Fibroblast of peridontal ligament (primary cell): ENCODE measurements around the gene IFRD1.
A peak's percentile ranks its signal among the peaks of the same experiment; 100 is the strongest.

Experiments
- DNase-seq: peaks from one replicate; pipeline ENCODE4 v3.0.0-alpha.2; 2010; ENCODE audit errors: extremely low read depth

Gene IFRD1

DNA sequence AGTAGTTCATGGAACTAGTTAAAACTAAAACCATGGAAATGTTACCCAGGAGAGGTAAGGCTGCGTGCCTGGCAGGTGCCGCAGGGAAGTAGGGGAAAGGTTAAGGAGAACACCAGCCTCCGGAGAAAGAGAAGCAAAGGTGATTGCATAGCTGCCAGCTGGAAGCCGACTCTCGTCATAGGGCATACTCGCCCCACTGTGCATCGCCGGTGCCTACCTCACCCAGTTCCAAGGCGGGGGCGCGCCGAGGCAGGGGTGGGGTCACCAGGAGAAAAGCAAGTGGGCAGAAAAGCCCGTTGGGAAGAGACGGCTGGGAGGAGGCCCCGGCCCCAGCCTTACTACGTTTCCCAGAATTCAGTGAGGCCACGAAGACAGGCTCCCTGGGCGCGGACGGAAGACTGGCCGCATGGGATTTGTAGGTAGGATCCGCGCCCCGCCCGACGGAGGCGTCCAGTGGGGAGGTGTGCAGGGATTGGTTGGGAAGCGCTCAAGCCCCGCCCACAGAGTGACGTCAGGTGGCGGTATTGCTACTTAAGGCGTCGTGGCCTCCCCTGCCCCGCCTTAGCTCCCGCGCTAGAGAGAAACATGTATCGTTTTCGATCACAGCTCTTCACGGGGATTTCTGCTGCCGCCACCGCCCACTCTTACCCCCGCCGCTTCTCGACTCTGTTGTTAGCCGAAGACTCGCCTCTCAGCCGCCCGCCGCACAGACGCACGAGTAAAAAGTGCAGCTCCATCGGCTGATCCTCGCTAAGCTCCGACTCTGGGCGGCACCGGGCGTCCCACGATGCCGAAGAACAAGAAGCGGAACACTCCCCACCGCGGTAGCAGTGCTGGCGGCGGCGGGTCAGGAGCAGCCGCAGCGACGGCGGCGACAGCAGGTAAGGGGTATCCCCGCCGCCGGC lies at the start of gene IFRD1:
TSS of gene IFRD1 (plus strand) at position 559 of the 905 bp plus-strand sequence. CDS start at position 788, 229 bp downstream.
- DNase-seq, result peak; percentile 97

DNA sequence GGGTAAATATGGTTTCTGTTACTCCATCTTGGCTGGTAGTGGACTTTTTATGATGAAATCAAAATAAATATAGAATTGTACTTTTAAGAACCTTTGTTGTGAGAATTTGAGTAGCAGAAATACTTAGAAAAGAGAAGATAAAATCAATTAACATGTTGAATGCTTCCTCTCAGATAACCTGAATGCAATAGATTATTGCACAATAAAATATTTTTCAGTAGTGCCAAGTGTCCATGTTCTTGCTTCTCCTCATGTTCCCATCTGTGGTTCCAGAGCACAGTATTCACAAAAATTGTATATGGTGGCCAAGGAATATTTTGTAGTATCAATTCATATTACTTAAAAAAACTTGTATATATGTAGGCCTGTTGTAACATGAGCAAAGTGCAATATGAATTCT lies 45.9 kb upstream of the IFRD1 start:
- no peak for DNase-seq

DNA sequence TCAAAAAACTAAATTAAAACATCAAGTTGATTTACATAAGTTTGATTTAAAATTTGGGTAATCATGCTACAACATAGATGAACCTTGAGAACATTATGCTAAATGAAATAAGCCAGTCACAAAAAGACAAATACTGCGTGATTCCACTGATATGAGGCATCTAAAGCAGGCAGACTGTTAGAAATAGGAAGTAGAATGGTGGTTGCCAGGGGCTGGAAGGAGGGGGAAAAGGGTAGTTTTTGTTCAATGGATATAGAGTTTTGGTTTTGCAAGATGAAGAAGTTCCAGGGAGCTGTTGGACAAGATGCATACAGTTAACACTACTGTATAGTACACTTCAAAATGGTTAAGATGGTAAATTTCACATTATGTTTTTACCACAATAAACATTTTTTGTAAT lies 45.0 kb upstream of the IFRD1 start:
- DNase-seq, result no peak

- DNase-seq, result no peak
Measured at GRCh38 chr7:112407261-112407660, 43.0 kb upstream of the IFRD1 start.

- DNase-seq, result peak; percentile 76
Measured at GRCh38 chr7:112410092-112410491, 40.2 kb upstream of the IFRD1 start.

GRCh38 chr7:112411186-112411795 lies 39.0 kb upstream of the IFRD1 start:
- DNase-seq, result peak; percentile 76

GRCh38 chr7:112414855-112415490 lies 35.3 kb upstream of the IFRD1 start:
- peak; percentile 64 for DNase-seq

DNA sequence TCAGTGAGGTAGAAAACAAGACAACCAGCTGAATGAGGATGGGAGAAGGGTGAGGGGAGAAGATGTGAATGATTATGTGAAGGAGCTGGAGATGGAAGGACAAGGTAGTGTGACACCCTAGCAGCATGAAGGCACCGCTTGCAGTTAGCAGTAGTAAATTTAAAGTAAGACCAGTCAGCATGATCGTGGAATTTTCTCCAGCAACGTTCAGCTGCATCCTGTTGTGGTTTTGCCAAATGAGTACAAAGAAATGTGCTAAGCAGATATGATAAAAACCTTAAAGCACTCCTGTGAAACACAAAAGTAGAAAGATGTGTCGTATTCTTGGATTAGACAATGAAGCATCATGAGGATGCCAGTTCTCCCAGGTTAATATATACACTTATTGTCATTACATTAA lies 34.1 kb upstream of the IFRD1 start:
- no peak for DNase-seq

- no peak for DNase-seq
Measured at GRCh38 chr7:112419543-112420130, 30.6 kb upstream of the IFRD1 start.

DNA sequence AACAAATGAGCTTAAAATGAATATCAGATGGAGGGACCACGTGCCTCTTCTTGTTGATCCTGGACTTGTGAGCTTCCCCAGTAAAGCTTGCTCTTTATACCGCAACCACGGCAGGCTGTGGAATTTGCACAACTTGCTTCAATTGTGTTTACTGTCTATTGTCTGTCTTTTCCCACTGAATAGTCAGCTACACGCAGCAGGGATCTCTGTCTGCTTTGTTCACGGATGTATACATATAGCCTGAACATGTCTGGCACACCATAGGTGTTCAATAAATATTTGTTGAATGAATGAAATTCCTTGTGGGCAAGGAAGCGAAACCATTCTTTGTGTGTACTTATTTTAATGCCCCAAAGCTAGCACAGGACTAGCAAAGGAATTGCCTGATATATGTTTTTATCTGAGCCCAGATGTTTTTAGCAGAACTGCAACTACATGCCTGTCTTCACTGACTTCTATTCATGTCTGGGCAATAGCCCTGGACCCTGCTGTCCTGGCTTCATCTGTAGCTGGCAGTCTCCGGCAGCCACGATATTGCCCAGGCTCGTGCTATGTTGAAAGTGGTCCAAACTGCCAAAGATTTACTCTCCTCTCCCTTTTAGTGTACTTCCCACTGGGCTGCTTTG lies 29.9 kb upstream of the IFRD1 start:
- DNase-seq, result peak; percentile 77

GRCh38 chr7:112421666-112422486 lies 28.4 kb upstream of the IFRD1 start:
- DNase-seq, result no peak

DNA sequence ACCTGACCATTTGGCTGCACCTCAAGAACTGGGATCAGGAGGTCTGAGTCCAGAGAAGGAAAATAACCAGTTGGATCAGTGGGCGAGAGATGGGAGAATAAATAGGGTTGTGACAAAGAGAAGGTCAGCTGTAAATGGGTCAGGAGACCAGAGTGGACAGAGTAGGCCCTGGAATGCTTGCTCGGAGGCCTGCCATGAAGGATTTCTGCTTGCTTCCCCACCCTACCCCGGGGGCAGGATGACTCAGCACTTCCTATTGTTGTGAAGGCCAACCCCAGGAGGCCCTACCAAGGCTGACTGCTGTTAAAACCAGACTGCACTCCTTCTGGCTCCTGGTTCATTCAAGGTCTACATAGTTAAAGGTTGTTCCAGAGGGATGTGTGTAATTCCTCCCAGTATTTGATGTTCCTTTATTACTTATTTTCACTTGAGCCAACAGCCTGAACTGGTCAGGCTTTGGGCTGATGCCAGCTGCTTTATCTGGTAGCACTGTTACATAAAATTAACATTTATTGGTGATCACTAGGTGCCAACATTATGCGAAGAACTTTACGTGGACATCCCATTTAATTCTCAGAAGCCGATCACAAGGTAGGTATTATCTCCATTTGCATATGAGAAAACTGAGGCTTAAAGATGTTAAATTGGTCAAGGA lies 27.3 kb upstream of the IFRD1 start:
- peak; percentile 87 for DNase-seq

GRCh38 chr7:112423987-112424386 lies 26.3 kb upstream of the IFRD1 start:
- no peak for DNase-seq

GRCh38 chr7:112427984-112428383 lies 22.3 kb upstream of the IFRD1 start:
- no peak for DNase-seq

GRCh38 chr7:112428715-112429114 lies 21.5 kb upstream of the IFRD1 start:
- DNase-seq, result no peak

- no peak for DNase-seq
Measured at GRCh38 chr7:112430649-112431048, 19.6 kb upstream of the IFRD1 start.

DNA sequence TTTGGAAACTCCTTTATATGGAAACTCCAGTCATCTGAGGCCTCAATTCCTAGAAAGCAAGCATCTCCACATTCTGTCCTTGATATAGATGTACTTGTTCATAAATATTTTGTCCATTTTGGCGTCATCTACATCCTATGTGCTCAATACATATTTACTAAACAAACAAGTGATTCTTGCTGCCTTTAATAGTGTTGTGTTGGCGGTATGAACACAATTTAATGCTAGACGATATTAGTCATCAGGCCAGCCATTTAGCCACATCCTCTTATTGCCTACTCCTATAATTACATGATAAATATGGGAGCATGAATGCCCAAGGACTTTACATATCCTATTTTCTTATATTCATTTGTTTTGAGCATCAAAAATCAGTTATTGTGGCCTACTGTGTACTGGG lies 18.5 kb upstream of the IFRD1 start:
- no peak for DNase-seq

GRCh38 chr7:112433289-112433688 lies 17.0 kb upstream of the IFRD1 start:
- no peak for DNase-seq

- DNase-seq, result no peak
Measured at GRCh38 chr7:112437072-112437471, 13.2 kb upstream of the IFRD1 start.

- DNase-seq, result no peak
Measured at GRCh38 chr7:112439476-112439875, 10.8 kb upstream of the IFRD1 start.
